Measurements from ENCODE around the gene OR52J3. TPM values are rescaled to one million over a fixed set of nuclear protein-coding genes. Genes with fewer than 3 reads are reported as not detected.

Gene OR52J3
- total RNA-seq (2013; cell fraction: nucleolus; rRNA removed), result not detected in 2 replicates
- total RNA-seq (2014; rRNA removed), result not detected in 2 replicates
- not detected in 2 replicates for total RNA-seq (2014; rRNA removed; fragmentation: Illumina TruSeq; extraction: Trizol)
- total RNA-seq (2021), result not detected in 2 replicates
- not detected for polyA plus RNA-seq (2011; ENCODE audit: low read depth)
- not detected in 2 replicates for polyA plus RNA-seq (2011; rRNA removed)
- not detected in 2 replicates for polyA plus RNA-seq (2011; cell fraction: cytosol; rRNA removed)
- polyA plus RNA-seq (2011; cell fraction: nucleus; rRNA removed), result not detected in 2 replicates
- polyA plus RNA-seq (2012), result not detected in 2 replicates
- polyA plus RNA-seq (2014; fragmentation: Illumina TruSeq; extraction: Trizol), result not detected in 2 replicates
- polyA plus RNA-seq (2014; fragmentation: Nextera tagmentation; extraction: Ambion mirVana), result not detected
- not detected in 2 replicates for polyA plus RNA-seq (2014; rRNA removed)
- polyA plus RNA-seq (2016; fragmentation: Nextera tagmentation; extraction: Ambion mirVana), result not detected
- not detected in 2 replicates for polyA minus RNA-seq (2011; rRNA and poly(A)+ RNA removed)
- not detected in 2 replicates for polyA minus RNA-seq (2011; cell fraction: cytosol; rRNA and poly(A)+ RNA removed)
- polyA minus RNA-seq (2011; cell fraction: nucleus; rRNA and poly(A)+ RNA removed), result not detected in 2 replicates
- Bru-seq, nascent RNA, result not detected
- not detected for BruChase-seq, experiment 1, labeled RNA remaining after a 6-hour chase
- BruChase-seq, experiment 2, labeled RNA remaining after a 2-hour chase, result not detected
- long read RNA-seq, experiment 1, result 0 reads
- long read RNA-seq, experiment 2, result 0 reads

DNA sequence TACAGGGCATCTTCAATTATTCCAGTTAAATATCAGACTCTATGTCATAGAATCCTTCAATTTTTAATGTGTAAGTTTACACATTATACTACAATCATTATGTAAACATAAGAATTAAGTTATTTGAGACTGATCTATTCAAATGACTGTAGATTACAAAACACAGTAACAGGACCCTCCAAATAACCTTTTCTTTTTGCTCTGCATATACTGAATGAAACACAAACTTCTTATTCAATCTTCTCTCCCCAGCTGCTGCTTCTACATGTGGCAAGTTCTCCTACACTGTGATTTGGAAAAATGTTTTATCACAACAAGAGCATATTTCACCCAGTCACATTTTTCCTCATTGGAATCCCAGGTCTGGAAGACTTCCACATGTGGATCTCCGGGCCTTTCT is at the start of gene OR52J3:
Gene OR52J3 (plus strand): TSS at position 301 of the 400 bp plus-strand sequence. CDS start 0 bp downstream, at position 301.
- Histone ChIP-seq H4K20me1 (ENCODE audit: control insufficient read depth, insufficient read depth) (no peaks in the 10 kb centered on the region), H3K36me3 (ENCODE audit: control insufficient read depth in 2 of 2, insufficient read depth in 2 of 2, low read length in 1 of 2) (no peaks in the 10 kb centered on the region), H2AFZ (ENCODE audit: control insufficient read depth, low read depth, low read length) (no peak within 1 kb of the TSS), H3K9ac (ENCODE audit: control insufficient read depth, insufficient read depth, low read length) (no peak within 1 kb of the TSS), H3K9me3 (replicated peaks; ENCODE audit: control insufficient read depth, insufficient read depth, low read length) (no peaks in the 10 kb centered on the region), H3K27me3 (replicated peaks in 1 of 2; ENCODE audit: control insufficient read depth in 2 of 2, insufficient read depth in 2 of 2, low read length in 1 of 2) (no peaks in the 10 kb centered on the region), H3K4me2 (ENCODE audit: control insufficient read depth, insufficient read depth) (no peak within 1 kb of the TSS), H3K4me3 (no peak within 1 kb of the TSS), H3K79me2 (ENCODE audit: control insufficient read depth, insufficient read depth, low read length) (no peaks in the 10 kb centered on the region), H3K27ac (ENCODE audit: control insufficient read depth, insufficient read depth) (no peak within 1 kb of the TSS), H3K4me1 (ENCODE audit: control insufficient read depth, insufficient read depth, low read length) (no peaks in the 10 kb centered on the region)
- intact Hi-C loops (cut with micrococcal nuclease; ENCODE audit: unreplicated experiment), result no loop called here
- ChIA-PET SMC1A (ENCODE audit: uncharacterized antibody, unreplicated experiment) (no interaction called here), CTCF (no interaction called here), POLR2A (no interaction called here), RAD21 (ENCODE audit: unreplicated experiment) (no interaction called here)
- BruUV-seq (replicated peaks), result no TSS peak
- ATAC-seq, result no peak
- WGBS (ENCODE audit: insufficient coverage, insufficient replicate concordance, low lambda C conversion rate, missing lambda C conversion rate), result 58% methylated on average over 1 of the region's 1 CpG
- no peak for FAIRE-seq
- in situ Hi-C loops (cut with MboI), result no loop called here
- TF ChIP-seq RAD51 (IDR thresholded peaks at IDR 0.05), result no peak
- DNase-seq (ENCODE audit: low read depth, low spot score), result no peak

DNA sequence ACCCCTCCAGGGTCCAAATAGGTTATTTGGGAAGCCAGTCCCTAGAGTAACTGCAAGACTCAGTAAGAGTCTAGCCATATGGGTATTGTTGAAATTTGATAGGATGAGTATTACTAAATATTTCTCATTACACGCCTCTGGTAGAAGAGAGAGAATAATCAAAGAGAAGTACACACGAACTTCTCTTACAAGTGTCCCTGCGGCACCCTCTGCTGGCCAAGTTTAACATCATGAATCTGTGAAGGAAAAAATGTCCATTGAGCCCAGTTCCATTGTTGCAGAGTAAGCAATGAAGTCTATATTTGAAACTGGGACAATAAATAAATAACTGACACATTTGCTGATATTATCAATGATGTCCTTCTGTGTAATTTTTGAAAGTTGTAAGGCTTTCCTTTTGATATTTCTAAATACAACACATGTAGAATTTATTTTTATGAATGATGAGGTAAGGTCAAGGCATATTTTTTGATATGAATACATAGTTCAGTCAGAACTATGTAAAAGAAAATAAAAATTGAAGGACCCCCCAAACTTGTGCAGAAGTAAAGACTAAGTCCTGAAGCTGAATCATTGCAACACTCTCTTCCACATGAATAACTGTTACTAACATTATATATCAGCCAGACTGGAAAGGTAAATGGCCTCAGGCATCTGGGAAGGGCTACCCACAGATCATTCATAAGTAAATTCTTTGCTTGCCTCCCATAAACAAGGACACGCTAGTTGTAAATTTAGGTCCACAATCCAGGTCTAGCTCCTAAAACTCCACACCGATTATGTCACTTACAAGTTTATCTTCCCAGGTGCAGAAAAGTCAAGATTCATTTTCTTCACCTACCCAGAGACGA is 41.7 kb upstream of the OR52J3 start:
- peak; percentile 70 for ATAC-seq
- TF ChIP-seq PML (IDR thresholded peaks at IDR 0.05; ENCODE audit: low read length) (no peak), RAD21 (IDR thresholded peaks at IDR 0.05; ENCODE audit: insufficient read depth, low read depth, low read length) (peak; percentile 64), CREB1 (IDR thresholded peaks at IDR 0.05; ENCODE audit: low read depth) (no peak), RBBP5 (conservative IDR thresholded peaks at IDR 0.05) (no peak), FOS (IDR thresholded peaks at IDR 0.05; ENCODE audit: borderline replicate concordance, extremely low read depth, insufficient read length) (no peak), MEF2B (IDR thresholded peaks at IDR 0.05; ENCODE audit: partially characterized antibody, poor library complexity, severe bottlenecking) (no peak), SIX5 (IDR thresholded peaks at IDR 0.05; ENCODE audit: low read depth, low read length, severe bottlenecking) (no peak)
- TF ChIP-seq, protein P1, sequence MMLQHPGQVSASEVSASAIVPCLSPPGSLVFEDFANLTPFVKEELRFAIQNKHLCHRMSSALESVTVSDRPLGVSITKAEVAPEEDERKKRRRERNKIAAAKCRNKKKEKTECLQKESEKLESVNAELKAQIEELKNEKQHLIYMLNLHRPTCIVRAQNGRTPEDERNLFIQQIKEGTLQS (IDR thresholded peaks at IDR 0.05; ENCODE audit: borderline replicate concordance, extremely low read depth, low read depth, low read length), result no peak
- TF ChIP-seq, protein P2, sequence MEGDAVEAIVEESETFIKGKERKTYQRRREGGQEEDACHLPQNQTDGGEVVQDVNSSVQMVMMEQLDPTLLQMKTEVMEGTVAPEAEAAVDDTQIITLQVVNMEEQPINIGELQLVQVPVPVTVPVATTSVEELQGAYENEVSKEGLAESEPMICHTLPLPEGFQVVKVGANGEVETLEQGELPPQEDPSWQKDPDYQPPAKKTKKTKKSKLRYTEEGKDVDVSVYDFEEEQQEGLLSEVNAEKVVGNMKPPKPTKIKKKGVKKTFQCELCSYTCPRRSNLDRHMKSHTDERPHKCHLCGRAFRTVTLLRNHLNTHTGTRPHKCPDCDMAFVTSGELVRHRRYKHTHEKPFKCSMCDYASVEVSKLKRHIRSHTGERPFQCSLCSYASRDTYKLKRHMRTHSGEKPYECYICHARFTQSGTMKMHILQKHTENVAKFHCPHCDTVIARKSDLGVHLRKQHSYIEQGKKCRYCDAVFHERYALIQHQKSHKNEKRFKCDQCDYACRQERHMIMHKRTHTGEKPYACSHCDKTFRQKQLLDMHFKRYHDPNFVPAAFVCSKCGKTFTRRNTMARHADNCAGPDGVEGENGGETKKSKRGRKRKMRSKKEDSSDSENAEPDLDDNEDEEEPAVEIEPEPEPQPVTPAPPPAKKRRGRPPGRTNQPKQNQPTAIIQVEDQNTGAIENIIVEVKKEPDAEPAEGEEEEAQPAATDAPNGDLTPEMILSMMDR (IDR thresholded peaks at IDR 0.05 in 2 of 3, conservative IDR thresholded peaks at IDR 0.05 in 1 of 3; ENCODE audit: control insufficient read depth in 2 of 3, extremely low read depth in 1 of 3, insufficient read depth in 1 of 3, low read depth in 3 of 3, low read length in 3 of 3), result peak; percentile 57 to 59 (median 59); a peak in 4 of 6 replicates

More for the DNA sequence above, 41.7 kb upstream of the OR52J3 start:
- no TSS peak for BruUV-seq (replicated peaks)
- Histone ChIP-seq H3K27ac (ENCODE audit: control insufficient read depth, insufficient read depth) (no peak overlapping the region), H3K36me3 (ENCODE audit: control insufficient read depth in 2 of 2, insufficient read depth in 2 of 2, low read length in 1 of 2) (no peaks in the 10 kb centered on the region), H2AFZ (ENCODE audit: control insufficient read depth, low read depth, low read length) (no peak overlapping the region), H3K4me3 (no peak overlapping the region), H3K4me2 (ENCODE audit: control insufficient read depth, insufficient read depth) (no peak overlapping the region), H3K79me2 (ENCODE audit: control insufficient read depth, insufficient read depth, low read length) (no peaks in the 10 kb centered on the region), H3K4me1 (ENCODE audit: control insufficient read depth, insufficient read depth, low read length) (no peaks in the 10 kb centered on the region), H3K9ac (ENCODE audit: control insufficient read depth, insufficient read depth, low read length) (no peak overlapping the region), H3K9me3 (replicated peaks; ENCODE audit: control insufficient read depth, insufficient read depth, low read length) (no peaks in the 10 kb centered on the region), H4K20me1 (ENCODE audit: control insufficient read depth, insufficient read depth) (no peaks in the 10 kb centered on the region), H3K27me3 (replicated peaks in 1 of 2; ENCODE audit: control insufficient read depth in 2 of 2, insufficient read depth in 2 of 2, low read length in 1 of 2) (no peaks in the 10 kb centered on the region; a peak in 1 of 4 replicates)
- ChIA-PET CTCF (interaction anchor here (0.6 to 1.8 kb wide), 5 partner anchors 72 to 817 kb away, joined by 3 to 18 read pairs (median 3); partner anchors contain the start of gene OR51D1), SMC1A (ENCODE audit: uncharacterized antibody, unreplicated experiment) (interaction anchor here (1.9 kb wide), 1 partner anchor 367 kb away, joined by 9 read pairs; the partner anchor contains the start of gene OR51D1), RAD21 (ENCODE audit: unreplicated experiment) (interaction anchor here (1.7 kb wide), 1 partner anchor 368 kb away, joined by 4 read pairs; the partner anchor contains the start of gene OR51D1), POLR2A (no interaction called here)
- intact Hi-C loops (cut with micrococcal nuclease; ENCODE audit: unreplicated experiment), result loop anchor here (1.0 to 5.0 kb wide), 3 partner anchors 367 to 822 kb away; partner anchors contain the start of gene OR51D1
- in situ Hi-C loops (cut with MboI), result loop anchor here (10.0 kb wide), 1 partner anchor 820 kb away; no protein-coding TSS in a partner anchor
- no peak for DNase-seq (ENCODE audit: low read depth, low spot score)
- WGBS (ENCODE audit: insufficient coverage, insufficient replicate concordance, low lambda C conversion rate, missing lambda C conversion rate), result 11% methylated on average over 6 of the region's 6 CpGs
- FAIRE-seq, result no peak
